Stimulated activated CD8-positive, alpha-beta memory T cell treated with anti-CD3 and anti-CD28 coated beads, Interleukin-4, amount 100 ng/mL, for 4 hours (primary cell): Measurements from ENCODE around the gene AURKAIP1.

Source experiments
- DNase-seq, 2 donors: peaks; one replicate each; pipeline ENCODE4 v3.0.0-alpha.2; 2020; ENCODE audit warnings: low read depth in 2 of 2, low spot score in 1 of 2

Gene AURKAIP1

DNA sequence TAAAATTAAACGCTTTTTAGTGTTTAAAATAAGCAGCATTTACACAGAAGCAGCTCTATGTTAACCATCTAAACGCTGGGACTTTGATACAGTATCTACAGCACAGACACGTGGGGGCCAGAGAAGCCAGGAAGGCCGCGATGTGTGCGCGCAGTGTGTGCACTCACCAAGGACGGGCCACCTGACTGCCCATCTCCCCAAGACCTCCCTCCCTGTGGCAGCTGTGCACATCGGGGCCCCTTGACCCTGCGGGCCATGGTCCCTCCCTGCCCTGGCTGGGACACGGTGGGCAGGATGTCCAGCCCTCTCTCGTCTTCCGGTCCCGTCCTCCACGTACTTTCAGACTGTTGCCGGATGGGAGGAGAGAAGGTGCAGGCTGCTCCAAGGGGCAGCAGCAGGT lies 39.7 kb downstream of the AURKAIP1 start:
- no peak for DNase-seq

DNA sequence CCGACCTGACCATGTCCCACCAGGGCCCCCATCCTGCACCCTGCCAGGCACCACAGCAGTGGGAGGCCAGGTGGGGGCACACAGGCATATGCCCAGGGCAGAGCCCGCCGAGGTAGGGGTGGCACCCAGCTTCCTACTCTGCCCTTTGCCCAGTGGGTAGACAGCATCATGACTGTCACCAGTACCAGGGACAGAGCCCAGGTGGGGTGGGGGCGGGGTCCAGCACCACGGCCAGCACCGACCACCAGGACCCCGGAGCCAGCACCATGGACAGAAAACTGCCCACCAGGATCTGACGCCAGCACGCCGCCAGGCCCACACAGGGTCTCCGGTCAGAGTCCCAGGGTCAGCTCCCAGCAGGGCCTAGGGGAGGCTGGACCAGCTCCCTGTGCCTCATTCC lies 40.2 kb downstream of the AURKAIP1 start:
- DNase-seq, result no peak

GRCh38 chr1:1333551-1334241 lies 41.3 kb downstream of the AURKAIP1 start:
- DNase-seq, result no peak

GRCh38 chr1:1332774-1333480 lies 42.1 kb downstream of the AURKAIP1 start:
- no peak for DNase-seq

GRCh38 chr1:1332031-1332755 lies 42.8 kb downstream of the AURKAIP1 start:
- no peak for DNase-seq

DNA sequence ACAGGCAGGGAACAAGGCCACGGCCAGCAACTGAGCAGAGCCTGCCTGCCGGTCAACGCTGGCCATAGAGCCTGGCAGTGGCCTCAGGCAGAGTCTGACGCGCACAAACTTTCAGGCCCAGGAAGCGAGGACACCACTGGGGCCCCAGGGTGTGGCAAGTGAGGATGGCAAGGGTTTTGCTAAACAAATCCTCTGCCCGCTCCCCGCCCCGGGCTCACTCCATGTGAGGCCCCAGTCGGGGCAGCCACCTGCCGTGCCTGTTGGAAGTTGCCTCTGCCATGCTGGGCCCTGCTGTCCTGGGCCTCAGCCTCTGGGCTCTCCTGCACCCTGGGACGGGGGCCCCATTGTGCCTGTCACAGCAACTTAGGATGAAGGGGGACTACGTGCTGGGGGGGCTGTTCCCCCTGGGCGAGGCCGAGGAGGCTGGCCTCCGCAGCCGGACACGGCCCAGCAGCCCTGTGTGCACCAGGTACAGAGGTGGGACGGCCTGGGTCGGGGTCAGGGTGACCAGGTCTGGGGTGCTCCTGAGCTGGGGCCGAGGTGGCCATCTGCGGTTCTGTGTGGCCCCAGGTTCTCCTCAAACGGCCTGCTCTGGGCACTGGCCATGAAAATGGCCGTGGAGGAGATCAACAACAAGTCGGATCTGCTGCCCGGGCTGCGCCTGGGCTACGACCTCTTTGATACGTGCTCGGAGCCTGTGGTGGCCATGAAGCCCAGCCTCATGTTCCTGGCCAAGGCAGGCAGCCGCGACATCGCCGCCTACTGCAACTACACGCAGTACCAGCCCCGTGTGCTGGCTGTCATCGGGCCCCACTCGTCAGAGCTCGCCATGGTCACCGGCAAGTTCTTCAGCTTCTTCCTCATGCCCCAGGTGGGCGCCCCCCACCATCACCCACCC lies 43.7 kb downstream of the AURKAIP1 start, which contains the start of gene TAS1R3:
Gene TAS1R3 (plus strand): TSS at position 213 of the 898 bp plus-strand sequence. CDS start 66 bp downstream, at position 279.
- no peak for DNase-seq

GRCh38 chr1:1330366-1331067 lies 44.5 kb downstream of the AURKAIP1 start:
- DNase-seq, result no peak

GRCh38 chr1:1329304-1330210 lies 45.5 kb downstream of the AURKAIP1 start:
- no peak for DNase-seq

- DNase-seq, result no peak
Measured at GRCh38 chr1:1328254-1328653, 46.8 kb downstream of the AURKAIP1 start.

- DNase-seq, result no peak
Measured at GRCh38 chr1:1327291-1327690, 47.7 kb downstream of the AURKAIP1 start.

GRCh38 chr1:1326075-1326605 lies 48.9 kb downstream of the AURKAIP1 start:
- DNase-seq, result no peak

- no peak for DNase-seq
Measured at GRCh38 chr1:1325288-1326074, 49.5 kb downstream of the AURKAIP1 start.

DNA sequence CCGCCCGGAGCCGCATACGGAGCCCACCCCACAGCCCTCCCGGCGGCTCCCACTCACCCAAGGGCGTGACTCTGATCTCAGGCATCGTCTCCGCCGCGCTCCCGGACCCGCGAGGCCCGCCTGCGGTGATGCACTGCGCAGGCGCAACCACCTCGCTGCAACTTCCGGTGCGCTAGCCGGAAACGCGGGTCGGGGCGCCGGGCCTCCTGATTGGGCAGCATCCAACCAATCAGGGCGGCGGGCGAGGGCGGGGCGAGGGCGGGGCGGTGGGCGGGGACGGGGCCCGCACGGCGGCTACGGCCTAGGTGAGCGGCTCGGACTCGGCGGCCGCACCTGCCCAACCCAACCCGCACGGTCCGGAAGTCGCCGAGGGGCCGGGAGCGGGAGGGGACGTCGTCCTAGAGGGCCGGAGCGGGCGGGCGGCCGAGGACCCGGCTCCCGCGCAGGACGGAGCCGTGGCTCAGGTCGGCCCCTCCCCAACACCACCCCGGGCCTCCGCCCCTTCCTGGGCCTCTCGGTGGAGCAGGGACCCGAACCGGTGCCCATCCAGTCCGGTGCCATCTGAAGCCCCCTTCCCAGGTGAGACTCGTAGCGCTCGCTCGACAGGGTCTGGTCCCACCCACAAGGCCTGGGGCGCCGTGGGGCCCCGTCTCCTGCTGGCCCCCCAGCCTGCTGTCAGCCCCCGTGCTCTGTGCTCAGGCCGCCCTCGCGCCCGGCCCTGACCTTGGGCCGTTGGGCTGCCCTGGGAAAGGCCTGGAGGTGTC lies 50.3 kb downstream of the AURKAIP1 start, which contains the start of the genes CPTP and INTS11:
Gene CPTP (plus strand): TSS at position 279 of the 764 bp plus-strand sequence. CDS start 2,109 bp downstream, outside the sequence.
Gene INTS11 (minus strand): TSS at position 137 of the 764 bp plus-strand sequence. CDS start 52 bp downstream, at position 85.
- DNase-seq, result peak; percentile 91 to 92

GRCh38 chr1:1324084-1324523 lies 50.9 kb downstream of the AURKAIP1 start:
- no peak for DNase-seq
